HAP-1 (cell line): ENCODE data around the gene ACOXL.

Experiments used
- DNase-seq, 2 experiments: peaks; one replicate each; pipeline ENCODE4 v3.0.0-alpha.2; 2016 to 2020; ENCODE audit warnings: low spot score in 2 of 2
- H3K27me3 ChIP-seq: fragments of 250-450 bp; sonication (Bioruptor Pico); 2 replicates; pipeline ENCODE4 v1.5.1; 2020; ENCODE audit warnings: low read depth, mild to moderate bottlenecking, moderate library complexity
- H3K36me3 ChIP-seq: fragments of 250-450 bp; sonication (Bioruptor Pico); replicated peaks from 2 replicates; pipeline ENCODE4 v1.5.1; 2020; ENCODE audit warnings: mild to moderate bottlenecking
- H3K4me1 ChIP-seq: fragments of 250-450 bp; sonication (Bioruptor Pico); 2 replicates; pipeline ENCODE4 v1.5.1; 2020; ENCODE audit warnings: mild to moderate bottlenecking
- H3K4me3 ChIP-seq: fragments of 250-450 bp; sonication (Bioruptor Pico); 2 replicates; pipeline ENCODE4 v1.5.1; 2020; ENCODE audit warnings: mild to moderate bottlenecking, moderate library complexity
- H3K9me3 ChIP-seq: fragments of 250-450 bp; sonication (Bioruptor Pico); 2 replicates; pipeline ENCODE4 v1.5.1; 2020; ENCODE audit warnings: mild to moderate bottlenecking, moderate library complexity
- in situ Hi-C: fragments of 300-500 bp; cut with MboI; formaldehyde crosslinking; loops from 3 replicates; pipeline ENCODE4 v1.14.3; 2020; ENCODE audit warnings: low sequenced_read_pairs, inconsistent platforms, mixed read lengths

The ACOXL gene

GRCh38 chr2:110800611-110801402, 68.4 kb downstream of the ACOXL start:
- H3K4me3 ChIP-seq: no peak overlapping the region
- in situ Hi-C loops: loop anchor here (25.0 kb wide), 2 partner anchors 311 to 886 kb away; partner anchors contain the start of gene BCL2L11

GRCh38 chr2:110802208-110802932, 70.0 kb downstream of the ACOXL start:
- DNase-seq: no peak
- Histone ChIP-seq H3K4me1 (no peaks in the 10 kb centered on the region), H3K27me3 (no peaks in the 10 kb centered on the region), H3K4me3 (no peak overlapping the region), H3K36me3 (no peaks in the 10 kb centered on the region), H3K9me3 (peaks cover 5% of the 10 kb centered on the region; the same call in 1 of the 2 replicates)
- in situ Hi-C loops: loop anchor here (25.0 kb wide), 2 partner anchors 310 to 885 kb away; partner anchors contain the start of gene BCL2L11

More at GRCh38 chr2:110800611-110801402, 68.4 kb downstream of the ACOXL start:
- peaks cover 12% of the 10 kb centered on the region; the same call in 1 of the 2 replicates for H3K27me3 ChIP-seq
- H3K4me1 ChIP-seq: no peaks in the 10 kb centered on the region
- H3K36me3 ChIP-seq: no peaks in the 10 kb centered on the region
- peaks cover 5% of the 10 kb centered on the region; the same call in 1 of the 2 replicates for H3K9me3 ChIP-seq
- no peak for DNase-seq

- H3K4me3 ChIP-seq: no peak overlapping the region
- H3K4me1 ChIP-seq: no peaks in the 10 kb centered on the region
- no peak for DNase-seq
- peaks cover 5% of the 10 kb centered on the region; the same call in 1 of the 2 replicates for H3K9me3 ChIP-seq
- in situ Hi-C loops: loop anchor here (25.0 kb wide), 2 partner anchors 308 to 883 kb away; partner anchors contain the start of gene BCL2L11
- no peaks in the 10 kb centered on the region for H3K27me3 ChIP-seq
- no peaks in the 10 kb centered on the region for H3K36me3 ChIP-seq
These were observed 72.1 kb downstream of the ACOXL start for GRCh38 chr2:110804433-110804832.

GRCh38 chr2:110804915-110805314, 72.5 kb downstream of the ACOXL start:
- H3K9me3 ChIP-seq: peaks cover 5% of the 10 kb centered on the region; the same call in 1 of the 2 replicates
- H3K27me3 ChIP-seq: no peaks in the 10 kb centered on the region
- no peaks in the 10 kb centered on the region for H3K4me1 ChIP-seq
- in situ Hi-C loops: loop anchor here (25.0 kb wide), 2 partner anchors 307 to 882 kb away; partner anchors contain the start of gene BCL2L11
- DNase-seq: no peak
- H3K36me3 ChIP-seq: no peaks in the 10 kb centered on the region
- no peak overlapping the region for H3K4me3 ChIP-seq

- Histone ChIP-seq H3K4me3 (no peak overlapping the region), H3K4me1 (no peaks in the 10 kb centered on the region), H3K27me3 (no peaks in the 10 kb centered on the region), H3K36me3 (no peaks in the 10 kb centered on the region), H3K9me3 (peaks cover 5% of the 10 kb centered on the region; the same call in 1 of the 2 replicates)
- no peak for DNase-seq
- in situ Hi-C loops: loop anchor here (25.0 kb wide), 2 partner anchors 306 to 881 kb away; partner anchors contain the start of gene BCL2L11
These were observed 73.6 kb downstream of the ACOXL start for GRCh38 chr2:110805894-110806452.

GRCh38 chr2:110807522-110807921, 75.1 kb downstream of the ACOXL start:
- H3K4me1 ChIP-seq: no peaks in the 10 kb centered on the region
- DNase-seq: no peak
- H3K36me3 ChIP-seq: no peaks in the 10 kb centered on the region
- H3K4me3 ChIP-seq: no peak overlapping the region
- H3K27me3 ChIP-seq: no peaks in the 10 kb centered on the region
- in situ Hi-C loops: loop anchor here (25.0 kb wide), 2 partner anchors 305 to 880 kb away; partner anchors contain the start of gene BCL2L11
- H3K9me3 ChIP-seq: peaks cover 5% of the 10 kb centered on the region; the same call in 1 of the 2 replicates

GRCh38 chr2:110810404-110810803, 78.0 kb downstream of the ACOXL start:
- Histone ChIP-seq H3K4me1 (no peaks in the 10 kb centered on the region), H3K9me3 (no peaks in the 10 kb centered on the region), H3K36me3 (no peaks in the 10 kb centered on the region), H3K27me3 (no peaks in the 10 kb centered on the region), H3K4me3 (no peak overlapping the region)
- no peak for DNase-seq
- in situ Hi-C loops: loop anchor here (25.0 kb wide), 2 partner anchors 302 to 877 kb away; partner anchors contain the start of gene BCL2L11

- in situ Hi-C loops: loop anchor here (25.0 kb wide), 2 partner anchors 299 to 874 kb away; partner anchors contain the start of gene BCL2L11
- no peak overlapping the region for H3K4me3 ChIP-seq
- H3K36me3 ChIP-seq: no peaks in the 10 kb centered on the region
- 0 out of 2 replicates have a peak, but pooled peaks cover 4% of the 10 kb centered on the region for H3K27me3 ChIP-seq
- DNase-seq: no peak
- H3K9me3 ChIP-seq: no peaks in the 10 kb centered on the region
- H3K4me1 ChIP-seq: no peaks in the 10 kb centered on the region
These were observed 80.6 kb downstream of the ACOXL start for GRCh38 chr2:110812726-110813645.

- Histone ChIP-seq H3K36me3 (no peaks in the 10 kb centered on the region), H3K4me3 (no peak overlapping the region), H3K9me3 (no peaks in the 10 kb centered on the region), H3K27me3 (peaks cover 4% of the 10 kb centered on the region; the same call in 1 of the 2 replicates), H3K4me1 (no peaks in the 10 kb centered on the region)
- no peak for DNase-seq
- in situ Hi-C loops: loop anchor here (25.0 kb wide), 2 partner anchors 298 to 873 kb away; partner anchors contain the start of gene BCL2L11
These were observed 81.5 kb downstream of the ACOXL start for GRCh38 chr2:110813896-110814295.

GRCh38 chr2:110815938-110816337, 83.6 kb downstream of the ACOXL start:
- Histone ChIP-seq H3K4me1 (no peaks in the 10 kb centered on the region), H3K36me3 (no peaks in the 10 kb centered on the region), H3K4me3 (no peak overlapping the region), H3K9me3 (no peaks in the 10 kb centered on the region), H3K27me3 (peaks cover 9% of the 10 kb centered on the region; the same call in 1 of the 2 replicates)
- in situ Hi-C loops: loop anchor here (25.0 kb wide), 2 partner anchors 296 to 871 kb away; partner anchors contain the start of gene BCL2L11
- DNase-seq: no peak

GRCh38 chr2:110816404-110817365, 84.3 kb downstream of the ACOXL start:
- peaks cover 9% of the 10 kb centered on the region; the same call in 1 of the 2 replicates for H3K27me3 ChIP-seq
- no peak for DNase-seq
- in situ Hi-C loops: loop anchor here (25.0 kb wide), 2 partner anchors 296 to 871 kb away; partner anchors contain the start of gene BCL2L11
- H3K4me1 ChIP-seq: no peaks in the 10 kb centered on the region
- no peaks in the 10 kb centered on the region for H3K36me3 ChIP-seq
- H3K4me3 ChIP-seq: no peak overlapping the region
- H3K9me3 ChIP-seq: no peaks in the 10 kb centered on the region
